H9 (cell line): Measurements from ENCODE around the gene OBSL1. TPM values are rescaled to one million over a fixed set of nuclear protein-coding genes. Genes with fewer than 3 reads are reported as not detected.

Experiments used
- DNase-seq: peaks from one replicate; pipeline ENCODE4 v3.0.0-alpha.2; 2017
- H2AFZ ChIP-seq: one replicate; pipeline ENCODE4 v1.6.1; 2013; ENCODE audit warnings: mild to moderate bottlenecking, low read length, control low read depth, moderate library complexity
- H2AK5ac ChIP-seq: 2 replicates; pipeline ENCODE4 v1.6.1; 2013; ENCODE audit warnings: low read length, control low read depth, mixed read lengths; ENCODE audit not compliant: insufficient read length
- H2BK120ac ChIP-seq: one replicate; pipeline ENCODE4 v1.6.1; 2013; ENCODE audit warnings: low read depth, mild to moderate bottlenecking, low read length, control low read depth, inconsistent platforms; ENCODE audit not compliant: poor library complexity, severe bottlenecking
- H2BK12ac ChIP-seq: 2 replicates; pipeline ENCODE4 v1.6.1; 2013; ENCODE audit warnings: low read length, control low read depth, mixed read lengths, low read depth; ENCODE audit not compliant: insufficient read length
- H2BK15ac ChIP-seq: 2 replicates; pipeline ENCODE4 v1.6.1; 2013; ENCODE audit warnings: low read depth, low read length, control low read depth
- H2BK20ac ChIP-seq: one replicate; pipeline ENCODE4 v1.6.1; 2013; ENCODE audit warnings: low read depth, mild to moderate bottlenecking, low read length, control low read depth, inconsistent platforms; ENCODE audit not compliant: poor library complexity, severe bottlenecking
- H2BK5ac ChIP-seq: 2 replicates; pipeline ENCODE4 v1.6.1; 2013; ENCODE audit warnings: low read length, control low read depth, mixed read lengths; ENCODE audit not compliant: insufficient read length
- H3K14ac ChIP-seq: 2 replicates; pipeline ENCODE4 v1.6.1; 2013; ENCODE audit warnings: low read length, control low read depth; ENCODE audit not compliant: insufficient read depth
- H3K18ac ChIP-seq: 2 replicates; pipeline ENCODE4 v1.6.1; 2013; ENCODE audit warnings: low read depth, mild to moderate bottlenecking, mixed read lengths, low read length, control low read depth; ENCODE audit not compliant: insufficient read length
- H3K23ac ChIP-seq: 2 replicates; pipeline ENCODE4 v1.6.1; 2013; ENCODE audit warnings: low read length, control low read depth, mixed read lengths, low read depth; ENCODE audit not compliant: insufficient read length
- H3K23me2 ChIP-seq: 2 replicates; pipeline ENCODE4 v1.6.1; 2013; ENCODE audit warnings: low read depth, mild to moderate bottlenecking, mixed read lengths, low read length, control low read depth; ENCODE audit not compliant: insufficient read length, poor library complexity, severe bottlenecking
- H3K27ac ChIP-seq: 2 replicates; pipeline ENCODE4 v1.5.1; 2013; ENCODE audit warnings: low read length, control low read depth, mixed read lengths, low read depth; ENCODE audit not compliant: insufficient read length
- H3K27me3 ChIP-seq: 2 replicates; pipeline ENCODE4 v1.6.1; 2013; ENCODE audit warnings: low read length, control low read depth, inconsistent platforms; ENCODE audit not compliant: insufficient read depth
- H3K4ac ChIP-seq: 2 replicates; pipeline ENCODE4 v1.6.1; 2013; ENCODE audit warnings: low read depth, mild to moderate bottlenecking, control low read depth, inconsistent platforms, low read length, moderate library complexity
- H3K4me1 ChIP-seq: 2 replicates; pipeline ENCODE4 v1.6.1; 2013; ENCODE audit warnings: low read length, control low read depth, inconsistent platforms; ENCODE audit not compliant: insufficient read depth
- H3K4me2 ChIP-seq: 2 replicates; pipeline ENCODE4 v1.6.1; 2013; ENCODE audit warnings: low read length, control low read depth, mixed read lengths; ENCODE audit not compliant: insufficient read length, insufficient read depth
- H3K56ac ChIP-seq: 2 replicates; pipeline ENCODE4 v1.6.1; 2013; ENCODE audit warnings: low read depth, mild to moderate bottlenecking, mixed read lengths, low read length, control low read depth; ENCODE audit not compliant: insufficient read length
- H3K79me1 ChIP-seq: 2 replicates; pipeline ENCODE4 v1.6.1; 2013; ENCODE audit warnings: low read depth, mild to moderate bottlenecking, moderate library complexity, low read length, control low read depth, inconsistent platforms; ENCODE audit not compliant: insufficient read depth, poor library complexity, severe bottlenecking
- H3K79me2 ChIP-seq: 2 replicates; pipeline ENCODE4 v1.6.1; 2013; ENCODE audit warnings: low read length, control low read depth, inconsistent platforms; ENCODE audit not compliant: insufficient read depth
- H3K9ac ChIP-seq: 2 replicates; pipeline ENCODE4 v1.6.1; 2013; ENCODE audit warnings: low read length, control low read depth, mixed read lengths; ENCODE audit not compliant: insufficient read length; ENCODE audit errors: extremely low read depth
- H3K9me3 ChIP-seq: one replicate; pipeline ENCODE4 v1.6.1; 2013; ENCODE audit warnings: low read depth, low read length, inconsistent platforms; ENCODE audit not compliant: control insufficient read depth
- H3T11ph ChIP-seq: one replicate; pipeline ENCODE4 v1.6.1; 2013; ENCODE audit warnings: mild to moderate bottlenecking, low read length, control low read depth, inconsistent platforms
- H4K20me1 ChIP-seq: one replicate; pipeline ENCODE4 v1.6.1; 2013; ENCODE audit not compliant: control insufficient read depth, insufficient read length, insufficient read depth
- H4K5ac ChIP-seq: 2 replicates; pipeline ENCODE4 v1.6.1; 2013; ENCODE audit warnings: low read depth, mild to moderate bottlenecking, mixed read lengths, low read length, control low read depth; ENCODE audit not compliant: insufficient read length
- H4K8ac ChIP-seq: replicated peaks from 2 replicates; pipeline ENCODE4 v1.6.1; 2013; ENCODE audit warnings: low read length, control low read depth, mixed read lengths, low read depth; ENCODE audit not compliant: insufficient read length
- H4K91ac ChIP-seq: 2 replicates; pipeline ENCODE4 v1.6.1; 2013; ENCODE audit warnings: low read depth, mild to moderate bottlenecking, moderate library complexity, mixed read lengths, low read length, control low read depth; ENCODE audit not compliant: insufficient read length
- H3K27ac Mint-ChIP-seq, 3 experiments: 2 replicates in 2 of 3; 3 replicates in 1 of 3; pipeline ENCODE4 v1.8.0; 2020 to 2021; ENCODE audit warnings: mixed read lengths in 3 of 3, mild to moderate bottlenecking in 1 of 3, moderate library complexity in 1 of 3
- H3K27me3 Mint-ChIP-seq: 2 replicates; pipeline ENCODE4 v1.8.0; 2021; ENCODE audit warnings: low read depth, mild to moderate bottlenecking, moderate library complexity, mixed read lengths
- H3K36me3 Mint-ChIP-seq, 3 experiments: 2 replicates in 2 of 3; 3 replicates in 1 of 3; pipeline ENCODE4 v1.8.0; 2020 to 2021; ENCODE audit warnings: low read depth in 3 of 3, mixed read lengths in 3 of 3; ENCODE audit not compliant: insufficient read depth in 1 of 3
- H3K4me1 Mint-ChIP-seq, 2 experiments: 2 replicates each; pipeline ENCODE4 v1.8.0; 2020; ENCODE audit warnings: mixed read lengths in 2 of 2
- H3K4me3 Mint-ChIP-seq, 2 experiments: 2 replicates in 1 of 2; 3 replicates in 1 of 2; pipeline ENCODE4 v1.8.0; 2020 to 2021; ENCODE audit warnings: mild to moderate bottlenecking in 2 of 2, mixed read lengths in 2 of 2, moderate library complexity in 1 of 2
- H3K9me3 Mint-ChIP-seq, 2 experiments: 2 replicates in 1 of 2; 3 replicates in 1 of 2; pipeline ENCODE4 v1.8.0; 2020; ENCODE audit warnings: mild to moderate bottlenecking in 2 of 2, mixed read lengths in 2 of 2, moderate library complexity in 1 of 2
- WGBS: extraction: QIAGEN DNeasy Blood & Tissue Kit; methylation state at CpG from one replicate; pipeline ENCODE4 v1.1.7; 2013; ENCODE audit warnings: missing lambda C conversion rate, low lambda C conversion rate, mixed read lengths; ENCODE audit not compliant: insufficient read length; ENCODE audit errors: extremely low coverage; 5-methylcytosine and 5-hydroxymethylcytosine counted together
- total RNA-seq: library from RNA; stranded (reverse); gene quantifications from 2 replicates; pipeline ENCODE4 v1.2.1, GENCODE V29; 2021
- TF ChIP-seq, protein P1 (sequence below): fragments of 200-600 bp; sonication (generic); conservative IDR thresholded peaks from 3 replicates; pipeline ENCODE4 v1.8.0; 2021; ENCODE audit warnings: antibody characterized with exemption, mild to moderate bottlenecking

Gene OBSL1
- total RNA-seq, 1 experiment from 2014 or later = 140 TPM

DNA sequence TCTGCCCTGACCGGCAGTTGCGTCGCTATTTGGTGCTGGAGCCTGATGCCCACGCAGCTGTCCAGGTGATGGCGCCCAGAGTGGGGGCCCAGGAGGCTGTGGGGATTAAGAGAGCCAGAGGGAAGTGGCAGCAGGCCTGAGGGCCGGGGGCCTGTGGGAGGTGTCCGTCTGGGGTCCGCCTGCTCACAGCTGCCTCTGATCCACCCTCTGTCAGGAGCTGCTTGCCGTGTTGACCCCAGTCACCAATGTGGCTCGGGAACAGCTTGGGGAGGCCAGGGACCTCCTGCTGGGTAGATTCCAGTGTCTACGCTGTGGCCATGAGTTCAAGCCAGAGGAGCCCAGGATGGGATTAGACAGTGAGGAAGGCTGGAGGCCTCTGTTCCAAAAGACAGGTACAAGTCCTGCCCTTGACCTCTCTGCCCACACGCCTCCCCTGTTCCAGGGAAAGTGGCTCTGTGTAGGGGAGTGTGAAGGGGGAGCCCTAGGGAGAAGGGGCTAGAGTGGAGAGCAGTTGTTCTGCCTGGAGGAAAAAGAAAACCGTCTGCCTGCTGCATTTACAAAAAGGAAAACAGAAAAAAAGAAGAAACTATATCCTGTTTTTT lies 37.9 kb upstream of the OBSL1 start:
- H3K9me3 ChIP-seq = no peaks in the 10 kb centered on the region
- H3K23ac ChIP-seq = no peak overlapping the region
- H2AK5ac ChIP-seq = no peak overlapping the region
- no peak overlapping the region for H2BK15ac ChIP-seq
- no peaks in the 10 kb centered on the region for H3K79me2 ChIP-seq
- H4K8ac ChIP-seq = no peak overlapping the region
- no peak overlapping the region for H4K5ac ChIP-seq
- H3K4me3 Mint-ChIP-seq = no peak overlapping the region
- H2BK120ac ChIP-seq = no peak overlapping the region
- H3K14ac ChIP-seq = no peak overlapping the region
- DNase-seq = no peak
- H2BK20ac ChIP-seq = no peak overlapping the region
- H3T11ph ChIP-seq = no peak overlapping the region
- peaks cover 2 to 3% of the 10 kb centered on the region in 2 experiments; a peak in 2 of 4 replicates for H3K4me1 Mint-ChIP-seq
- TF ChIP-seq, protein P1, sequence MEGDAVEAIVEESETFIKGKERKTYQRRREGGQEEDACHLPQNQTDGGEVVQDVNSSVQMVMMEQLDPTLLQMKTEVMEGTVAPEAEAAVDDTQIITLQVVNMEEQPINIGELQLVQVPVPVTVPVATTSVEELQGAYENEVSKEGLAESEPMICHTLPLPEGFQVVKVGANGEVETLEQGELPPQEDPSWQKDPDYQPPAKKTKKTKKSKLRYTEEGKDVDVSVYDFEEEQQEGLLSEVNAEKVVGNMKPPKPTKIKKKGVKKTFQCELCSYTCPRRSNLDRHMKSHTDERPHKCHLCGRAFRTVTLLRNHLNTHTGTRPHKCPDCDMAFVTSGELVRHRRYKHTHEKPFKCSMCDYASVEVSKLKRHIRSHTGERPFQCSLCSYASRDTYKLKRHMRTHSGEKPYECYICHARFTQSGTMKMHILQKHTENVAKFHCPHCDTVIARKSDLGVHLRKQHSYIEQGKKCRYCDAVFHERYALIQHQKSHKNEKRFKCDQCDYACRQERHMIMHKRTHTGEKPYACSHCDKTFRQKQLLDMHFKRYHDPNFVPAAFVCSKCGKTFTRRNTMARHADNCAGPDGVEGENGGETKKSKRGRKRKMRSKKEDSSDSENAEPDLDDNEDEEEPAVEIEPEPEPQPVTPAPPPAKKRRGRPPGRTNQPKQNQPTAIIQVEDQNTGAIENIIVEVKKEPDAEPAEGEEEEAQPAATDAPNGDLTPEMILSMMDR = no peak
- H3K27ac Mint-ChIP-seq = no peak overlapping the region
- H3K27ac ChIP-seq = no peak overlapping the region
- H3K4me1 ChIP-seq = no peaks in the 10 kb centered on the region
- no peaks in the 10 kb centered on the region for H3K27me3 Mint-ChIP-seq
- no peak overlapping the region for H3K9ac ChIP-seq
- no peak overlapping the region for H2AFZ ChIP-seq
- H3K27me3 ChIP-seq = no peaks in the 10 kb centered on the region
- H3K4me2 ChIP-seq = no peak overlapping the region
- no peak overlapping the region for H2BK5ac ChIP-seq
- no peaks in the 10 kb centered on the region for H3K23me2 ChIP-seq
- H3K18ac ChIP-seq = no peak overlapping the region
- H4K91ac ChIP-seq = no peak overlapping the region
- no CpG with 5 or more reads among the region's 13 CpGs for WGBS
- H2BK12ac ChIP-seq = no peak overlapping the region
- no peak overlapping the region for H3K56ac ChIP-seq
- H3K4ac ChIP-seq = no peak overlapping the region
- H3K36me3 Mint-ChIP-seq = peaks cover 9 to 45% (median 28%) of the 10 kb centered on the region in 3 experiments; a peak in 6 of 7 replicates
- no peaks in the 10 kb centered on the region for H3K79me1 ChIP-seq
- no peaks in the 10 kb centered on the region for H3K9me3 Mint-ChIP-seq
- H4K20me1 ChIP-seq = no peaks in the 10 kb centered on the region
